HG02678 (cell line): ENCODE data around the gene MALAT1.

Experiments
- ATAC-seq: cut with Tn5 transposase; IDR thresholded peaks from one replicate; pipeline ENCODE4 v1.9.1; 2021; ENCODE audit warnings: mild to moderate bottlenecking, moderate library complexity; ENCODE audit not compliant: unreplicated experiment

The MALAT1 gene

GRCh38 chr11:65478388-65479183 is 20.3 kb upstream of the MALAT1 start:
- no peak for ATAC-seq

GRCh38 chr11:65479184-65480145 is 19.4 kb upstream of the MALAT1 start:
- ATAC-seq: no peak

- ATAC-seq: no peak
Observed at GRCh38 chr11:65482306-65482850, 16.5 kb upstream of the MALAT1 start.

- ATAC-seq: no peak
Observed at GRCh38 chr11:65485920-65486219, 13.0 kb upstream of the MALAT1 start.

- no peak for ATAC-seq
Observed at GRCh38 chr11:65486570-65487466, 12.0 kb upstream of the MALAT1 start.

GRCh38 chr11:65487467-65488272 is 11.2 kb upstream of the MALAT1 start:
- ATAC-seq: no peak

GRCh38 chr11:65488273-65489034 is 10.4 kb upstream of the MALAT1 start:
- no peak for ATAC-seq

- ATAC-seq: no peak
Observed at GRCh38 chr11:65489035-65489705, 9.7 kb upstream of the MALAT1 start.

GRCh38 chr11:65489706-65490320 is 9.0 kb upstream of the MALAT1 start:
- ATAC-seq: no peak

- no peak for ATAC-seq
Observed at GRCh38 chr11:65491163-65491465, 7.7 kb upstream of the MALAT1 start.

- no peak for ATAC-seq
Observed at GRCh38 chr11:65491614-65492386, 7.0 kb upstream of the MALAT1 start.

- no peak for ATAC-seq
Observed at GRCh38 chr11:65492387-65492636, 6.5 kb upstream of the MALAT1 start.

- ATAC-seq: no peak
Observed at GRCh38 chr11:65492637-65493366, 6.0 kb upstream of the MALAT1 start.

- ATAC-seq: no peak
Observed at GRCh38 chr11:65493367-65494176, 5.3 kb upstream of the MALAT1 start.

GRCh38 chr11:65496304-65497140 is 2.3 kb upstream of the MALAT1 start:
- ATAC-seq: peak; percentile 0
